NT2/D1 (cell line): ENCODE data around the gene DHCR24.

ENCODE experiments used
- DNase-seq: peaks from one replicate; pipeline ENCODE4 v3.0.0-alpha.2; 2011; ENCODE audit warnings: low read depth, low spot score
- H3K27me3 ChIP-seq: 2 replicates; pipeline ENCODE4 v1.6.0; 2011; ENCODE audit warnings: mild to moderate bottlenecking; ENCODE audit not compliant: insufficient read length, insufficient read depth
- H3K36me3 ChIP-seq: 2 replicates; pipeline ENCODE4 v1.6.1; 2011; ENCODE audit warnings: mild to moderate bottlenecking, low read length, mixed read lengths; ENCODE audit not compliant: insufficient read depth, insufficient read length
- H3K4me1 ChIP-seq: 2 replicates; pipeline ENCODE4 v1.5.1; 2011; ENCODE audit not compliant: insufficient read depth, insufficient read length
- H3K4me3 ChIP-seq: 2 replicates; pipeline ENCODE4 v1.5.1; 2011; ENCODE audit warnings: low read depth; ENCODE audit not compliant: insufficient read length
- H3K9ac ChIP-seq: 2 replicates; pipeline ENCODE4 v1.6.0; 2011; ENCODE audit warnings: low read depth; ENCODE audit not compliant: insufficient read length
- H3K9me3 ChIP-seq: 2 replicates; pipeline ENCODE4 v1.5.1; 2011; ENCODE audit warnings: mild to moderate bottlenecking, low read length; ENCODE audit not compliant: insufficient read depth
- SUZ12 ChIP-seq: IDR thresholded peaks from 2 replicates; pipeline ENCODE4 v1.6.1; 2011; ENCODE audit not compliant: insufficient read length, insufficient read depth; ENCODE audit errors: extremely low read depth
- YY1 ChIP-seq: IDR thresholded peaks from 2 replicates; pipeline ENCODE4 v1.6.1; 2011; ENCODE audit not compliant: insufficient read length, insufficient read depth
- ZNF274 ChIP-seq: IDR thresholded peaks from 2 replicates; pipeline ENCODE4 v1.6.1; 2011; ENCODE audit warnings: mild to moderate bottlenecking, low read depth, low read length

DHCR24 gene

GRCh38 chr1:54879872-54880271 lies 7.1 kb downstream of the DHCR24 start:
- H3K9ac ChIP-seq = no peak overlapping the region
- H3K36me3 ChIP-seq = peaks cover 80% of the 10 kb centered on the region
- no peak for DNase-seq

GRCh38 chr1:54876814-54877213 lies 10.2 kb downstream of the DHCR24 start:
- H3K4me1 ChIP-seq = no peaks in the 10 kb centered on the region
- no peaks in the 10 kb centered on the region for H3K9me3 ChIP-seq
- no peak for DNase-seq
- no peak for TF ChIP-seq ZNF274
- no peak for TF ChIP-seq SUZ12
- no peak for TF ChIP-seq YY1
- peaks cover 80% of the 10 kb centered on the region for H3K36me3 ChIP-seq
- H3K27me3 ChIP-seq = no peaks in the 10 kb centered on the region
- H3K4me3 ChIP-seq = no peak overlapping the region
- H3K9ac ChIP-seq = no peak overlapping the region

More at GRCh38 chr1:54879872-54880271, 7.1 kb downstream of the DHCR24 start:
- no peak for TF ChIP-seq ZNF274
- TF ChIP-seq SUZ12 = no peak
- no peak for TF ChIP-seq YY1
- Histone ChIP-seq H3K27me3 (no peaks in the 10 kb centered on the region), H3K4me1 (peaks cover 2% of the 10 kb centered on the region), H3K9me3 (no peaks in the 10 kb centered on the region), H3K4me3 (no peak overlapping the region)

- DNase-seq = no peak
- Histone ChIP-seq H3K4me3 (no peak overlapping the region), H3K9ac (no peak overlapping the region), H3K36me3 (peaks cover 89% of the 10 kb centered on the region), H3K9me3 (no peaks in the 10 kb centered on the region), H3K27me3 (no peaks in the 10 kb centered on the region), H3K4me1 (no peaks in the 10 kb centered on the region)
- TF ChIP-seq ZNF274 (no peak), SUZ12 (no peak), YY1 (no peak)
Measured at GRCh38 chr1:54875000-54875399, 12.0 kb downstream of the DHCR24 start.

- H3K9ac ChIP-seq = no peak overlapping the region
- no peaks in the 10 kb centered on the region for H3K4me1 ChIP-seq
- H3K9me3 ChIP-seq = no peaks in the 10 kb centered on the region
- TF ChIP-seq ZNF274 (no peak), SUZ12 (no peak), YY1 (no peak)
- no peaks in the 10 kb centered on the region for H3K27me3 ChIP-seq
- no peak overlapping the region for H3K4me3 ChIP-seq
- no peak for DNase-seq
- peaks cover 93% of the 10 kb centered on the region for H3K36me3 ChIP-seq
Measured at GRCh38 chr1:54874079-54874830, 12.7 kb downstream of the DHCR24 start.

- Histone ChIP-seq H3K4me3 (no peak overlapping the region), H3K9me3 (no peaks in the 10 kb centered on the region), H3K4me1 (peaks cover 1% of the 10 kb centered on the region), H3K9ac (no peak overlapping the region), H3K36me3 (peaks cover 96% of the 10 kb centered on the region), H3K27me3 (no peaks in the 10 kb centered on the region)
- TF ChIP-seq SUZ12 = no peak
- TF ChIP-seq ZNF274 = no peak
- TF ChIP-seq YY1 = no peak
- no peak for DNase-seq
Measured at GRCh38 chr1:54872036-54872331, 15.0 kb downstream of the DHCR24 start.

GRCh38 chr1:54871275-54872035 lies 15.5 kb downstream of the DHCR24 start:
- TF ChIP-seq SUZ12 (no peak), YY1 (no peak), ZNF274 (no peak)
- peaks cover 6% of the 10 kb centered on the region for H3K4me1 ChIP-seq
- DNase-seq = no peak
- no peak overlapping the region for H3K9ac ChIP-seq
- H3K4me3 ChIP-seq = no peak overlapping the region
- H3K27me3 ChIP-seq = no peaks in the 10 kb centered on the region
- peaks cover 96% of the 10 kb centered on the region for H3K36me3 ChIP-seq
- H3K9me3 ChIP-seq = no peaks in the 10 kb centered on the region

- no peak overlapping the region for H3K4me3 ChIP-seq
- no peaks in the 10 kb centered on the region for H3K9me3 ChIP-seq
- peaks cover 98% of the 10 kb centered on the region for H3K36me3 ChIP-seq
- DNase-seq = no peak
- H3K27me3 ChIP-seq = no peaks in the 10 kb centered on the region
- H3K9ac ChIP-seq = no peak overlapping the region
- no peak for TF ChIP-seq SUZ12
- TF ChIP-seq ZNF274 = no peak
- H3K4me1 ChIP-seq = peaks cover 7% of the 10 kb centered on the region
Measured at GRCh38 chr1:54870869-54871268, 16.1 kb downstream of the DHCR24 start.
